GM19372 (cell line): Measurements from ENCODE around the gene MFAP4.
"Not testable (repeated sequence)": the region's sequence is repeated elsewhere in the genome, so short reads cannot be mapped to it uniquely, and the experiment has no call there.

Source experiments
- ATAC-seq: cut with Tn5 transposase; IDR thresholded peaks from one replicate; pipeline ENCODE4 v1.9.1; 2021; ENCODE audit warnings: mild to moderate bottlenecking, low read depth, moderate library complexity; ENCODE audit not compliant: unreplicated experiment

Gene MFAP4

GRCh38 chr17:19359151-19359550 is 27.8 kb downstream of the MFAP4 start:
- no peak for ATAC-seq

DNA sequence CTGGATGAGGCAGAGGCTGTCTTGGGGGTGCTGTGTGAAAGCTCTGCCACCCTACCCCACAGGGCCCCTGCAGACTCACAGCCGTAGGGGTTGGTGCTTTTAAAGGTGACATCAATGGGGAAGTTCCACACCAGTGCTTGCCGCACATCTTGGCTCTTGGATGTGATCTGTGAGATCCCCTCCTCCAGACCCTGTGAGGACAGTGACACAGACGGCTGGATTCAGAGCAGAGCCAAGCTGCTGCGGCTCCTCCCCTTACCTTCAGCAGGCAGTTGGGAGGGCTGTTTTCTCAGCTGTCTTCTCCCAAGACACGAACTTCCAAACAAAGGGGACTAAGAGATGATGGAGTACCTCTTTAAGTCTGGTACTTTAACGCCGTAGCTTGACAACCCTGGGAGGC is 29.2 kb downstream of the MFAP4 start:
- no peak for ATAC-seq

GRCh38 chr17:19357351-19357750 is 29.6 kb downstream of the MFAP4 start:
- no peak for ATAC-seq

DNA sequence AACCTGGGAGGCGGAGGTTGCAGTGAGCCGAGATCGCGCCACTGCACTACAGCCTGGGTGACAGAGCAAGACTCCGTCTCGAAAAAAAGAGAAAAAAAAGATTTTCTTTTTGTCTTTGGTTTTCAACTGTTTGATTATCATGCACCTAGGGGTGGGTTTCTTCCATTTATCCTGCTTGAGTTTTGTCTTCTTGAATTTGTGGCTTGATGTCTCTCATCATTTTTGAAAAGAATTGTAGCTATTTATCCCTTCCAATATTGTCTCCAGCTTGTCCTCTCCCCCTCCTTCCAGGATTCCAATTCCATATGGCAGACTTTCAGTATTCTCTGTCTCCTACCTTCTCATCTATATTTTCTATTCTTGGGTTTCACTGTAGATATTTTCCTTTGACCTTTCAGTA is 32.2 kb downstream of the MFAP4 start:
- ATAC-seq = no peak

DNA sequence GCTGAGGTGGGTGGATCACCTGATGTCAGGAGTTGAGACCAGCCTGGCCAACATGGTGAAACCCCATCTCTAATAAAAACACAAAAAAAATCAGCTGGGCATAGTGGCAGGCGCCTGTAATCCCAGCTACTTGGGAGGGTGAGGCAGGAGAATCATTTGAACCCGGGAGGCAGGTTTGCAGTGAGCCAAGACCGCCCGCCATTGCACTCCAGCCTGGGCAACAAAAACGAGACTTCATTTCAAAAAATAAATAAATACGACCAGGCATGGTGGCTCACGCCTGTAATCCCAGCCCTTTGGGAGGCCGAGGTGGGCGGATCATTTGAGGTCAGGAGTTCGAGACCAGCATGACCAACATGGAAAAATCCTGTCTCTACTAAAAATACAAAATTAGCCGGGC is 33.6 kb downstream of the MFAP4 start:
- not testable (repeated sequence) for ATAC-seq

DNA sequence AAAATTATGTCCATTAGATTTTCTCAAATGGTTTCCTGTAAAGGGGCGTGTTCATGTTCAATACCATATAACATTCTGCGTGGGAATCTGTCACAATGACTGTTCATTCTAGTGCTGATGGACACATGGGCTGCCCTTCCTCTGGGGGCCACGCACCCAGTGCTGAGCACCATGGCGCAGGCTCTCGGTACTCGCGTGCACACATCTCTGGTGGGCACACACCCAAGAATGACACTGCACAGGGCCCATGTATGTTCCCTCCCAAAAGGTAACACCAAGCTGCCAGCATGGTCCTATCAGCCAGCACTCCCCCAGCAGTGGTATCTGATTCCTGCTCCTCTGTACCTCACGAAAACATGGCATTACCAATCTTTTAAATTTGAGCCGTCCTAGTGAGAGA is 38.2 kb downstream of the MFAP4 start:
- ATAC-seq = no peak

GRCh38 chr17:19348081-19348650 is 38.8 kb downstream of the MFAP4 start:
- no peak for ATAC-seq

DNA sequence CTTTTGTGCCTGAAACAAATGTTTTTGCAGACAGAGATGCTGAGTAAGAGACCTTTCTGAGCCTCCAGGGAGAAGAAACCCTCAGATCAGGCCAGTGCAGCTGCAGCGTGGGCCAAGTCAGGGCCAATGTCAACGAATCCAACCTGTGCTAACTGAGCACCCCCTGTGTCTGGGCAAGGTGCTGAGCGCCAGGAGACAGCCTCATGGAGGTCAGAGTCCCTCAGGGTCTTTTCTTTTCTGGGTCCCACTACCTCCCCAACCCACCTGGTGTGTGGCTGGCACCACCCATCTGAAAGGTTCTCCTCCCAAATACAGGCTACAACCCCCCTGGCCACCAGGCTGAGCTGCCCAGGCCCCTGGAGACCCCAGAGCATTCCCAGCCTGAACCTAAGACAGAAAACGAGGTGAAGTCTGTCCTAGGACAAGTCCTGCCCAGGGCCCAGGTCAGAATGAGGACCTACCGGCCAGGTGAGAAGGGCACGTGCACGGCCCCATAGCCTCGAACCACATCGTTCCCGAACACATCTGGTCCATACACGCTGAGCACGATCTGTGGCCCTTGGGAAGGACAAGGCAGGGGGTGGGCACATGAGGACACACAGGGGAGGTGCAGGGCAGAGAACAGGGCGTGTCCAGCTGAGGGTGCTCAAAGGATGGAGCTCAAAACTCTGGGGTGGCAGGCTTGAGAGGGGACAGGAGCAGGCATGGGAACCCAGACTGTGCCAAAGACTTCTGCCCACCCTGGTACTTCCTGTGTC is 39.5 kb downstream of the MFAP4 start:
- ATAC-seq = no peak

GRCh38 chr17:19346351-19347255 is 40.4 kb downstream of the MFAP4 start:
- ATAC-seq = no peak

DNA sequence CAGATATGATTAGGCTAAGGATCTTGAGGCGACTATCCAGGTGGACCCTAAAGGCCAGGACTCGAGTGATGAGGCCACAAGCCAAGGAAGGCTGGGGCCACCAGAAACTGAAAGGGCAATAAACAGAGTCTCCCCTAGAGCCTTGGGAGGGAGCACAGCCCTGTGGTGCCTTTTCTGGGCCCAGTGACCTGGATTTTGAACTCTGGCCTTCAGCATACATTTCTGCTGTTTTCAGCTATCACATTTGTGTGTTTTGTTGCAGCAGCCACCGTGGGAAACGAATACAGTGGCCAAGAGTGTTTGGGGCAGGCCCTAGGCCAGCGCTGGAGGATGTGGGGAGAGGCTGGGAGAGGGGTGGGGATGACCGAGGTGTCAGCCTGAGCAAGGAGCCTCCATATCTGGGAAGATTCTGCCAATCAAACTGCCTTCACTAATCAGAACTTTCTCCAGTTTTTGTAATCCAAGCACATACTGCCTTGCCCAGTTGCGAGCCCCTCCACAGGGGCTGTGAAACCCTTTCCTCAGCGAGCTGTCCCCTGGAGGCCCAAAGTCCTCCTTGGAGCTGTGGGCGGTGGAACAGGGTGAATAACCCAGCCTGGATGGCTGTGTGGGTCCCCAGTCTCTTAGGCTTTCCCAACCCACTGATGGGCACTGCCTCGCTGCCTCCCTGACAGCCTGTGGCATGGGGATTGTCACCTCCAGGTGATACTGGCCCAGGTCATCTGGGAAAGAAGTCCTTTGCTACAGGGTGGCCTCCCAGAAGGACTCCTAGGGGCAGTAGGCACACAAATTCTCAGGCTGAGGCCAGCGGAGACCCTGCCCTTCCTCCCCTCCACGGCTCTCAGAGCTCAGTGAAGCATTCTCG is 41.3 kb downstream of the MFAP4 start:
- ATAC-seq = no peak

DNA sequence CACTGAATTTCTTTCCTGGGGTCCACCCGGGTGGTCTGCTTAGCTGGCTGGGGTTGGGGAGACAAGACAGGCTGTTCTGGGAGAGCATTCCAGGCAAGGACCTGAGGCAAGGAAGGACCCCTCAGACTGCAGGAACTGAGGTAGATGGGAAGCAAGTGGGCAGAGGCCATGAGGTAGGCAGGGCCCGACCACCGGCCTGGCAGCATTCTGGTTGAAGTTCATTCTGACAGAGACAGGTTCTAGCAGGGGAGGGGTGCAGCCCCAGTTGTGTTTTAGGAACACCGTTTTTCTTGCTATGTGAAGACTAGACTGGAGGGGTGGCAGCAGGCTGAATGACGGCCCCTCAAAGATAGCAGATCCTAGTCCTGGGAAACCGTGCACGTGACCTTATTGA is 41.9 kb downstream of the MFAP4 start:
- ATAC-seq = no peak

DNA sequence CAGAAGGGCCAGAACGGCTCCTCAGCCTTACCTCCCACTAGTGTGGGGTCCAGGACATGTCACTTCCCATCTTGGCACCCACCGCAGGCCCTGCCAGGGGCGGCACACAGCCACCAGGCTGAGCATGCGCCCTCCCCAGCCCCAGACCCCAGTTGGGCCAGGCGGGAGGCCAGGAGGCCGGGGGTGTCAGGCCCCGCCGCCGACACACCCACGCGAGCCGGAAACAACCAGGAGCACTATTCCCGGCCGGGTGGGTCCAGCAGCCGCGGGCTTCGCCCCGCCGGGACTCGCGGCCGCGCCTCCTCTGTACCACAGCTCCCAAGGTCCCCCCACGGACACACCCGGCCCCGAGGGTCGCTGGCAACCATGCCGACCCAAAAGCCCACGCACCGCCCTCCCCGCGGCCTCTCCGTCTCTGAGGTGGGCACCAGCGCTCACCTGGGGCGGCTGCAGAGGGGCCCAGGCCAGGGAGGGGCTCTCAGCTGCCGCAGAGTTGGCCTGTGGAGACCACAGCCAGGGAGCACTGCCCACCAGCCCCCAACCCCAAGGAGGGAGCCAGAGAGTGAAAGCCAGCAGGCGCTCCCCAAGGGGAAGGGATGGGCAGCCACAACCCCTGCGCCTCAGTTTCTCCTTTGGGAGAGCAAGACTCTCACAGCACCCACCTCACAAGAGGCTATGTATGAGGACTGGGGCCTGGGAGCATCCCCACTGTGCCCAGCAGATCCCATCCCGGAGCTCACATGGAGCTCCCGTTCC is 42.5 kb downstream of the MFAP4 start:
- no peak for ATAC-seq

DNA sequence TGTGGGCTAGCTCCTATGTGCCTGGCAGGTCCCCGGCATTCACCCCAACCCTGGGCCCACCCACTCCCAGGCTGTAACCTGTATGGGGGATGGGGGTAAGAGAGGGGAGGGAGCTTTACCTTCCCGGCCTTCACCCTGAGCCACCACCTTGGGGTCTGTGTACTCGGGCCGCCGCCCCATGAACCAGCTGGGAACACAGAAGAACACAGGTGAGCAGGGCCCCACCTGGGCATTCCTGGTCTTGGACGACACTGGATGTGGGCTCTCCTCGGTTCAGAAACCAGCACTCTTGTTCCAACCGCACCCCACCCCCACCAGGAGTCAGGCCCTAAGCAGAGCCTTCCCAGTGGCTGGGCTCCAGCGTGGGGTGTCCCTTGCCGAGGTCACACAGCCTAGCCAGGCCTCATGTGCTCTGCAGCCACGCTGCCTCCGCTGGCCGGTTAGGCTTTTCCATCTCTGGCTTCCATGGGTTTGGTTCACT is 43.3 kb downstream of the MFAP4 start:
- ATAC-seq = no peak

DNA sequence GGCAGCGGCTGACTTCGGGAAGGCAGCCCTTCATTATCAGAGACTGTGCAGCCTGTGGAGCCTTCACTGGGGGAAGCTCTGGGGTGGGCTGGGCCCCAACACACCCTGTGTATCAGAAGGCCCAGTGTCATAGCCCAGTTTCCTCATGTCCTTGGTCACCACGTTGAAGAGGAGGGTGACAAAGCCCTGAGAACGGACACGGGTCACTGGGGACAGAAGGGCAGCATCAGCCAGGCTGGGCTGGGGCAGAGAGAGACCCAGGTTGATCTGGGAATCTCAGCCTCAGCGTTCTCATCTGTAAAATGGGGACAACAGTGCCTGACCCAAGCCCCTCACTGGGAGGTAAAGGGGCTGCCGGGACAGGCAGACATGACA is 43.7 kb downstream of the MFAP4 start:
- no peak for ATAC-seq

DNA sequence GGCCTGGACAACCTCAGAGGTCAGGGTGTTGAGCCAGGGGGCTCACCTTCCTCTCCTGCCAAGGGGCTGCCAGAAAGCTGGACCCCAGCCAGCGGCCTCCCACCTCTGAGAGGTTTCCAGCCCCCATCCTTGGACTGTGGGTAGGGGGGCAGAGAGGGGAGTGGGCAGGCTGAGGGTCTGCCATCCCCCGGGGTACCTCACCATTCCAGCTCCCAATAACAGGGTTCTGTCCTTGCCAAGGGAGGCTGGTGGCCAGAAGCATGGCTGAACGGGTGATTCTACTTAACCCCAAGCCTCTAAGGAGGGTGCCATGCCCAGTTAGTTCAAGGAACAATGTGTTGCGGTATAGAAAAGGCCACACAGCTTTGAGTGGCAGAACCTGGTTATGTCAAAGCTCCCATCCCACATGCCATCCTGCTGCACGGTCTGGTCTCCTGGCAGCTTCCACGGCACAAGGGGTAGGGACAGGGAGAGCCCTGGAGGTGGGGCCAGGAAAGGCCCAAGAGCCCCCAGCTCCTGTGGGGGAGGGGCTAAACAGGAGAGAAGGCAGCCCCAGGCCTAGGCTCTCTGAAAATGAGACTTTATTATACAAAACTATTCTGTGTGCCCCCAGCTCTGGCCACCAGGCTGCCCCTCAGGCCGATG is 44.3 kb downstream of the MFAP4 start:
- ATAC-seq = no peak

DNA sequence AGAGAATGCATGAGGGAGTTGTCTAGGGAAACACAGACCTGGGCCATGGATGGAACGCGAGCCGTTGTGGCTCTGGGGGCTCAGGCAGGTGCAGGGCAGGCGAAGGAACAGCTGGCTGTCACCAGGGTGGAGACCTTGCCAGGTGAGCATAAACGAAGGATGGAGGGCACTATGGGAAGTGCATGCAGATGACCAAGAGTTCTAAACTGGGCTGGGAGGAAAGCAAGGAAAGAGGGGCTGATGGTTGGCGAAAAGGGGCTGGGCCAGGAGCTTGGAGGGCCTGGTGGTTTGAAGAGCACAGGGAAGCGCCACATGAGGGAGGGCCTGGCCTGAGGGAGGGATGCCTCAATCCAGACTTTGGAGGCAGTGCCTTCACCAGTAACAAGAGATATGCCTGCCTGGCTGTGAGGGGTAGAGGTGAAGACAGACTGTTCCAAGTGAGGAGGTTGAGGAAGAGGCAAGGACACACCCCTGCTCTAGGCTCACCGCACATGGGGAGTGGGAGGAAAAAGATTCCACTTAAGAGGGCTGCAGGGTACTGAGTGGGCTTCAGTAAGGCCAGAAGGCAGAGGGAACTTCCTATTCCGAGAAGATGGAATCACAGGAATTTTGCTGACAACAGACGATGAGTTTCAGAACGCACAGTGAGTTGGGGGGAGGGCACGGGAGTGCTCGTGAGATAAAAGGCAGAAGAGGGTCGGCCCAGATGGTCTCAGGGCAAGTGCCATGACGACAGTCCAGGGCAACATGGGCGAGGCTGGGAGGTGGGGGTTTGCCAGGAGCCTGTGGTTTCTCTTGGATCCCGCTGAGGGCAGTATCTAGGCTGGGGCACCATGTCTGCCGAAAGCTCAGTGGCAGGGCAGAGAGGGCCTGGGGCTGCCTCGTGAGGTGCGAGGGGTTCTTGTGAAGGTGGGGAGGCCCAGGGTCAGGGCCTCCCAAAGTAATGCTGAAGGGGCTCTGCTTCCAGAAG is 45.1 kb downstream of the MFAP4 start:
- ATAC-seq = no peak

GRCh38 chr17:19341211-19341631 is 45.8 kb downstream of the MFAP4 start:
- ATAC-seq = no peak

GRCh38 chr17:19339341-19339815 is 47.6 kb downstream of the MFAP4 start:
- no peak for ATAC-seq
